Gastroesophageal sphincter (tissue), 3 donors: ENCODE data around the gene TMEM215.

Experiments used
- POLR2A ChIP-seq, 2 donors: fragments of 450-650 bp; IDR thresholded peaks; one replicate each; pipeline ENCODE4 v1.6.1; 2017; ENCODE audit warnings: antibody characterized with exemption in 2 of 2, mild to moderate bottlenecking in 2 of 2, moderate library complexity in 1 of 2
- TF ChIP-seq, protein P1 (sequence below), 4 experiments: fragments of 200-600 bp in 2 of 4; fragments of 450-650 bp in 2 of 4; sonication (generic) in 1 of 4; IDR thresholded peaks; one replicate each; pipeline ENCODE4 v1.5.1; 2017 to 2019; ENCODE audit warnings: antibody characterized with exemption in 4 of 4, mild to moderate bottlenecking in 2 of 4, moderate library complexity in 2 of 4

DNA sequence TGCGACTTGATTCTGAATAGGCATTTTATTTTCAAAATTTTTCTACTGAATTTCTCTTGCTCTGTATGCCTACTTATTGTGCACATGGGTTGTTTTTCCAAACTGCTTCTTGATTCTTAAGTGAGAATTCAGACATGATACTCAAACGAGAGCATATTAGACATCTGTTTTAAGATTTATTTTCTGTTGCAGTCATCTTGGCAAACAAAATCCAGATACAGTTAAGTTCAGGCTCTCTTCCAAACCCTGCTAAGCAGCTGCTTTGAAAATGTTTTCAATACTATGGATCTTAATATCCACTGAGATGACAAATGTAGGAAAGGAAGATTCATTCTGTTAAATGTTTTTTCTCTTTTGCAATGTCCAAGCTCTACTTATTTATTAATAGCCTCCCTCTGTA, 4.5 kb downstream of the TMEM215 start:
- TF ChIP-seq, protein P1, sequence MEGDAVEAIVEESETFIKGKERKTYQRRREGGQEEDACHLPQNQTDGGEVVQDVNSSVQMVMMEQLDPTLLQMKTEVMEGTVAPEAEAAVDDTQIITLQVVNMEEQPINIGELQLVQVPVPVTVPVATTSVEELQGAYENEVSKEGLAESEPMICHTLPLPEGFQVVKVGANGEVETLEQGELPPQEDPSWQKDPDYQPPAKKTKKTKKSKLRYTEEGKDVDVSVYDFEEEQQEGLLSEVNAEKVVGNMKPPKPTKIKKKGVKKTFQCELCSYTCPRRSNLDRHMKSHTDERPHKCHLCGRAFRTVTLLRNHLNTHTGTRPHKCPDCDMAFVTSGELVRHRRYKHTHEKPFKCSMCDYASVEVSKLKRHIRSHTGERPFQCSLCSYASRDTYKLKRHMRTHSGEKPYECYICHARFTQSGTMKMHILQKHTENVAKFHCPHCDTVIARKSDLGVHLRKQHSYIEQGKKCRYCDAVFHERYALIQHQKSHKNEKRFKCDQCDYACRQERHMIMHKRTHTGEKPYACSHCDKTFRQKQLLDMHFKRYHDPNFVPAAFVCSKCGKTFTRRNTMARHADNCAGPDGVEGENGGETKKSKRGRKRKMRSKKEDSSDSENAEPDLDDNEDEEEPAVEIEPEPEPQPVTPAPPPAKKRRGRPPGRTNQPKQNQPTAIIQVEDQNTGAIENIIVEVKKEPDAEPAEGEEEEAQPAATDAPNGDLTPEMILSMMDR (IDR thresholded peaks at IDR 0.05) = no peak
- no peak for TF ChIP-seq POLR2A (IDR thresholded peaks at IDR 0.05)
